ENCODE data around the gene HNF4A. TPM values are rescaled to one million over a fixed set of nuclear protein-coding genes. Genes with fewer than 3 reads are reported as not detected.

Gene HNF4A
- total RNA-seq, 1 experiment from 2014 or later: 0.15 TPM

DNA sequence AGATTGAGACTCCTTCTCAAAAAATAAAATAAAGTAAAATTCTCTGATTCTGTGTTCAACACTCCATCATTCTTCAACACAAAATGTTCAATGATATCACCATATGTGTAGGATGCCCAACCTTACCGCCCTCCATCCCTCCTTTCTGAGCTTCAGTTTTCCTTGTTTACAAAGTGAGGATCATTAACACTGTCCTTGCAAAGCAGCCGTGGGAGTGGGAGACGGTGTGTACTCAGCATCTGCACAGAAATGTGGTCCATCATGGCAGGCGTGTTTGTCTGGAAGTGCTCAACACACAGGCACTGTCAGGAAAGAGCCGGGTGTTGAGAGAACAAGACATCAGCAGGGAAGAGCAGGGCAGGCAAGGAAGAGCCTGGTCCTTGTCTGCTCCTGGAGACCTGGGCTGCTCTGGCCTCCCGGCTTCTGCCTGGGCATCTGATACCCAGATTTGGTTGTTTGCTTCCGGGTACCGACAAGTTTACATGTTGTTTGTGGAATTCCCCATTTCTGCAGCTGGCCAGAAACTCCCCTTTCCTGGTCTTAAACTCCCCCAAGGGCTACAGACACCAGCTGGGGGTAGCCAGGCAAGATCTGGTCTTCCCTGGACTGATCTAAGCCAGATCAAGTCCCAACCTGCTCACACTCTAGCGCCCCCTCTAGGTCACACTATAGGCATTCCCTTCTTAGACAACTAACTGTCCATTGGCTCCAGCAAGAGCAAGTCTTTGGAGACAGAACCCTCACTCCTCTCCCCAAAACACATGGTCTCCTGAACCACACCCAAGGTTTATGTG, 93.5 kb downstream of the HNF4A start:
- ChIA-PET CTCF (interaction anchor here (0.6 to 2.2 kb wide), 9 partner anchors 9 to 66 kb away, joined by 3 to 18 read pairs (median 5); no protein-coding TSS in a partner anchor), POLR2A (no interaction called here)
- TF ChIP-seq ZNF423 (CRISPR knock-in tag; IDR thresholded peaks at IDR 0.05) (no peak), GRHL2 (CRISPR knock-in tag; IDR thresholded peaks at IDR 0.05; ENCODE audit: insufficient replicate concordance, severe bottlenecking) (no peak), CDX4 (CRISPR knock-in tag; IDR thresholded peaks at IDR 0.05; ENCODE audit: borderline replicate concordance) (no peak), ATF3 (CRISPR knock-in tag; conservative IDR thresholded peaks at IDR 0.05) (no peak), GABPB1 (CRISPR knock-in tag; IDR thresholded peaks at IDR 0.05) (no peak)
- TF ChIP-seq, protein P1, sequence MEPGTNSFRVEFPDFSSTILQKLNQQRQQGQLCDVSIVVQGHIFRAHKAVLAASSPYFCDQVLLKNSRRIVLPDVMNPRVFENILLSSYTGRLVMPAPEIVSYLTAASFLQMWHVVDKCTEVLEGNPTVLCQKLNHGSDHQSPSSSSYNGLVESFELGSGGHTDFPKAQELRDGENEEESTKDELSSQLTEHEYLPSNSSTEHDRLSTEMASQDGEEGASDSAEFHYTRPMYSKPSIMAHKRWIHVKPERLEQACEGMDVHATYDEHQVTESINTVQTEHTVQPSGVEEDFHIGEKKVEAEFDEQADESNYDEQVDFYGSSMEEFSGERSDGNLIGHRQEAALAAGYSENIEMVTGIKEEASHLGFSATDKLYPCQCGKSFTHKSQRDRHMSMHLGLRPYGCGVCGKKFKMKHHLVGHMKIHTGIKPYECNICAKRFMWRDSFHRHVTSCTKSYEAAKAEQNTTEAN (CRISPR knock-in tag; IDR thresholded peaks at IDR 0.05): no peak
- TF ChIP-seq, protein P2, sequence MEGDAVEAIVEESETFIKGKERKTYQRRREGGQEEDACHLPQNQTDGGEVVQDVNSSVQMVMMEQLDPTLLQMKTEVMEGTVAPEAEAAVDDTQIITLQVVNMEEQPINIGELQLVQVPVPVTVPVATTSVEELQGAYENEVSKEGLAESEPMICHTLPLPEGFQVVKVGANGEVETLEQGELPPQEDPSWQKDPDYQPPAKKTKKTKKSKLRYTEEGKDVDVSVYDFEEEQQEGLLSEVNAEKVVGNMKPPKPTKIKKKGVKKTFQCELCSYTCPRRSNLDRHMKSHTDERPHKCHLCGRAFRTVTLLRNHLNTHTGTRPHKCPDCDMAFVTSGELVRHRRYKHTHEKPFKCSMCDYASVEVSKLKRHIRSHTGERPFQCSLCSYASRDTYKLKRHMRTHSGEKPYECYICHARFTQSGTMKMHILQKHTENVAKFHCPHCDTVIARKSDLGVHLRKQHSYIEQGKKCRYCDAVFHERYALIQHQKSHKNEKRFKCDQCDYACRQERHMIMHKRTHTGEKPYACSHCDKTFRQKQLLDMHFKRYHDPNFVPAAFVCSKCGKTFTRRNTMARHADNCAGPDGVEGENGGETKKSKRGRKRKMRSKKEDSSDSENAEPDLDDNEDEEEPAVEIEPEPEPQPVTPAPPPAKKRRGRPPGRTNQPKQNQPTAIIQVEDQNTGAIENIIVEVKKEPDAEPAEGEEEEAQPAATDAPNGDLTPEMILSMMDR (IDR thresholded peaks at IDR 0.05): peak; percentile 73
- TF ChIP-seq, protein P3, sequence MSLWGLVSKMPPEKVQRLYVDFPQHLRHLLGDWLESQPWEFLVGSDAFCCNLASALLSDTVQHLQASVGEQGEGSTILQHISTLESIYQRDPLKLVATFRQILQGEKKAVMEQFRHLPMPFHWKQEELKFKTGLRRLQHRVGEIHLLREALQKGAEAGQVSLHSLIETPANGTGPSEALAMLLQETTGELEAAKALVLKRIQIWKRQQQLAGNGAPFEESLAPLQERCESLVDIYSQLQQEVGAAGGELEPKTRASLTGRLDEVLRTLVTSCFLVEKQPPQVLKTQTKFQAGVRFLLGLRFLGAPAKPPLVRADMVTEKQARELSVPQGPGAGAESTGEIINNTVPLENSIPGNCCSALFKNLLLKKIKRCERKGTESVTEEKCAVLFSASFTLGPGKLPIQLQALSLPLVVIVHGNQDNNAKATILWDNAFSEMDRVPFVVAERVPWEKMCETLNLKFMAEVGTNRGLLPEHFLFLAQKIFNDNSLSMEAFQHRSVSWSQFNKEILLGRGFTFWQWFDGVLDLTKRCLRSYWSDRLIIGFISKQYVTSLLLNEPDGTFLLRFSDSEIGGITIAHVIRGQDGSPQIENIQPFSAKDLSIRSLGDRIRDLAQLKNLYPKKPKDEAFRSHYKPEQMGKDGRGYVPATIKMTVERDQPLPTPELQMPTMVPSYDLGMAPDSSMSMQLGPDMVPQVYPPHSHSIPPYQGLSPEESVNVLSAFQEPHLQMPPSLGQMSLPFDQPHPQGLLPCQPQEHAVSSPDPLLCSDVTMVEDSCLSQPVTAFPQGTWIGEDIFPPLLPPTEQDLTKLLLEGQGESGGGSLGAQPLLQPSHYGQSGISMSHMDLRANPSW (CRISPR knock-in tag; conservative IDR thresholded peaks at IDR 0.05; ENCODE audit: low read depth): no peak
- DNase-seq (ENCODE audit: low spot score): peak; percentile 79
- H3K27me3 Mint-ChIP-seq (ENCODE audit: low read depth): no peaks in the 10 kb centered on the region; the same call in 1 of the 2 replicates
- no peaks in the 10 kb centered on the region for H3K9me3 Mint-ChIP-seq
- H3K27ac Mint-ChIP-seq: peak overlapping the region; percentile 27; the same call in 1 of the 2 replicates
- ATAC-seq: peak; percentile 94
- no peak overlapping the region for H3K4me3 Mint-ChIP-seq
- H3K36me3 Mint-ChIP-seq: no peaks in the 10 kb centered on the region
- H3K4me1 Mint-ChIP-seq: no peaks in the 10 kb centered on the region

GRCh38 chr20:44449864-44450263, 94.4 kb downstream of the HNF4A start:
- Mint-ChIP-seq H3K4me3 (no peak overlapping the region), H3K36me3 (no peaks in the 10 kb centered on the region)
- POLR2A ChIA-PET: no interaction called here

More at GRCh38 chr20:44449864-44450263, 94.4 kb downstream of the HNF4A start:
- H3K4me1 Mint-ChIP-seq: no peaks in the 10 kb centered on the region
- H3K27ac Mint-ChIP-seq: no peak overlapping the region
- no peak for TF ChIP-seq TEAD4 (CRISPR knock-in tag; IDR thresholded peaks at IDR 0.05)
- TF ChIP-seq ATF3 (CRISPR knock-in tag; conservative IDR thresholded peaks at IDR 0.05): no peak
- no peak for TF ChIP-seq CREM (CRISPR knock-in tag; IDR thresholded peaks at IDR 0.05)
- no peak for TF ChIP-seq ERG (CRISPR knock-in tag; IDR thresholded peaks at IDR 0.05)
- no peak for DNase-seq (ENCODE audit: low spot score)
- CTCF ChIA-PET: interaction anchor here (0.6 to 2.2 kb wide), 9 partner anchors 10 to 67 kb away, joined by 3 to 18 read pairs (median 4); no protein-coding TSS in a partner anchor
- no peaks in the 10 kb centered on the region; the same call in 1 of the 2 replicates for H3K27me3 Mint-ChIP-seq (ENCODE audit: low read depth)
- ATAC-seq: no peak
- H3K9me3 Mint-ChIP-seq: no peaks in the 10 kb centered on the region
